Germinal center (tissue), 1 donor: Measurements from ENCODE around the gene SIRPA.
"Not testable (repeated sequence)": the region's sequence is repeated elsewhere in the genome, so short reads cannot be mapped to it uniquely, and the experiment has no call there.

Experiments used
- DNase-seq: peaks from one replicate; pipeline ENCODE4 v3.0.0; 2012; ENCODE audit warnings: mixed read lengths, low spot score

Gene SIRPA

GRCh38 chr20:1907586-1907985 lies 12.4 kb downstream of the SIRPA start:
- no peak for DNase-seq

- no peak for DNase-seq
Observed at GRCh38 chr20:1908191-1908590, 13.0 kb downstream of the SIRPA start.

GRCh38 chr20:1909097-1909496 lies 13.9 kb downstream of the SIRPA start:
- no peak for DNase-seq

DNA sequence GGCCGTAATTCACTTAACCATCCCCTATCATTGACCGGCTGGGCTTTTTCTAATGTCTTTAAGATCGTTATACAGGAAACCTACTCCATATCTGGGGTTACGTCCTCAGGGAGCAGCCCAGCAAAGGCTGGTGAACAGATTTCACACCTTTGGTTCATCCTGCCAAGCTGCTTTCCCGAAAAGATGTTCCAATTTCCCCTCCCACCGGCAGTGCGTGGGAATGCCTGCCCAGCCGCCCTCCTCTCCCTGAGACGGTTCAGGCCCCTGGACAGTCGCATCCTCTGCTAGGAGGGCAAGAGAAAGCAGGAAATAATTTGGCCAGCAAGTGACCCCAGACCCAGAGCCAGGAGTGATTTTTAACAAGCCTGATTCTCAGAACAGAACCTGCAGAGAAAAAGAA lies 16.3 kb downstream of the SIRPA start:
- no peak for DNase-seq

GRCh38 chr20:1912053-1912452 lies 16.8 kb downstream of the SIRPA start:
- DNase-seq, result no peak

GRCh38 chr20:1912646-1913045 lies 17.4 kb downstream of the SIRPA start:
- no peak for DNase-seq

- DNase-seq, result not testable (repeated sequence)
Observed at GRCh38 chr20:1915233-1915632, 20.0 kb downstream of the SIRPA start.

DNA sequence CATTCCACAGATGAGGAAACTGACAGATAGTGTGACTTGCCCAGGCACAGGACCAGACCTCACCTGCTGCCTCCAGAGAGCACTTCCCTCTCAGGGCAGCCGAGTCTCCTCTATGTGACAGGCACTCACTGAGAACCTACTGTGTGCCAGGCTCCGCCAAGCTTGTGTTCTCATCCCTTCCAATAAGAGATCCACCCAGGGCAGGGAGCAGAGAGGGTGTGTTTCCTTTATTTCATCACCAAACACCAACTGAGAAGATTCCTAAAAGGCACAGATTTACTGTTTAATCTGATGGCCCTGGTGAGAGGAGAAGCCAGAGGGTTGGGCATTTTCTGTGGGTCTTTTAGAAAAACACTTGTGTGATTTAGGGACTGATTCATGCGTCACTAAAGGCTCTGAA lies 20.5 kb downstream of the SIRPA start:
- no peak for DNase-seq

DNA sequence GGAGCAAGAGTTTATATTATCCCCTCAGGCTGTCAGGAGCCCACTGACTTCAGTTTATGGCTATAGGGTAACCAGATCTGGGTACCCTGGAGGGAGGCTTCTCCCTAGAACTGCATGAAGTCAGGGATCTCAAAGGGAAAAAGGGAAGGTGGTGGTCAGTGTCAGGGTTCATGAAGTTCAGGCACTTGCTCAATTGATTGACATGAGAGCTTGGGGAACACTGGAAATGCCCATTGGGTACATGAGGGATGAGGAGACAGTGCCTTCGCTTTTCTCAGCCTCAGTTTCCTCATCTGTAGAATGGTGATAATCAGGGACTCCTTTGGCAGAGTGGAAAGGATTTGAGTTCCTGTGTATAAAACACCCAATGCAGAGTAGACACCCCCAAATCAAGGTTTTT lies 22.6 kb downstream of the SIRPA start:
- no peak for DNase-seq

DNA sequence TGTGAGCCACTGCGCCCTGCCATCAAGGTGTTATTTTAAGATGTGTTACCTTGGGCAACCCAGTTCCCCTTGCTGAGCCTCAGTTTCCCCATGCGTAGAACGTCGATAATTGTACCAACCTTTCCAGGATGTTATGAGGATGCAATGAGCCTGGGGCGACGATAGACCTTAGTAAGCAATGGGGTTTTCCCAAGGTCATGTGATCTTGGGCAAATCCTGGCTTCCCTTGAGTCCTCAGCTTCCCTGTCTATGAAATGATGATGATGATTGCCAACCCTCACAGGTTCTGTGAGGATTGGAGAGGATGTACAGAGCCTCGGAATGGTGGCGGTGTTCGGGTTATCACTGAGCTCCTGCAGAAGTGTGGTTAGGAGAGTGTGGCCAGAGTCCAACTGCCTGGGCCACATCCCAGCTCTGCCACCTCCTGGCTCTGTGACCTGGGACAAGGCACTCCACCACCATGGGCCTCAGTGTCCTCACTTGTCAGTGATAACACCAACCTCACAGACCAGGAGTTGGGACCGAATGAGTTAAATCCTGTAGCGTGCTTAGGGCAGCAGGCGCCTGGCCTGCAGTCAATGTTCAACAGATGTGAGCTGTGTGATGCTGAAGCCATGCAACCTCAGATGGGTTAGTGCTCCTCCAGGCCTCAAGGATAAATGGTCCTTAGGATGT lies 23.4 kb downstream of the SIRPA start:
- no peak for DNase-seq

GRCh38 chr20:1920252-1920651 lies 25.0 kb downstream of the SIRPA start:
- no peak for DNase-seq

- no peak for DNase-seq
Observed at GRCh38 chr20:1920826-1921225, 25.6 kb downstream of the SIRPA start.

DNA sequence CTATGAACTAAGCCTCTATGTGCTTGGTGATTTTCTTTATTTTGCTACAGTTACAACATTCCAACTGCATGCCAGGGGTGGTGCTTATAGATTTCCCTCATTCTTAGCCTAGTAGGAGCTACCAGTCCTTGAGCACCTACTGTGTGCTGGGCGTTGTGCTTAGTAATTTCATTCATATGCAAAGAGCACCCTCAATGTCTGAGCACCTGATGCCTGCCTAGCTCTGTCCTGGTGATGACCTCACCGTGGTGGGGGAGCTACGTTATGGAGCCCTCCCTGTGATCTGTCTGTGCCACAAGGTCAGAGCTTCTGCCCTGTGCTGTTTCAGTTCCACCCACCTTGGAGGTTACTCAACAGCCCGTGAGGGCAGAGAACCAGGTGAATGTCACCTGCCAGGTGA lies 26.8 kb downstream of the SIRPA start:
- not testable (repeated sequence) for DNase-seq

GRCh38 chr20:1922786-1923185 lies 27.6 kb downstream of the SIRPA start:
- no peak for DNase-seq

DNA sequence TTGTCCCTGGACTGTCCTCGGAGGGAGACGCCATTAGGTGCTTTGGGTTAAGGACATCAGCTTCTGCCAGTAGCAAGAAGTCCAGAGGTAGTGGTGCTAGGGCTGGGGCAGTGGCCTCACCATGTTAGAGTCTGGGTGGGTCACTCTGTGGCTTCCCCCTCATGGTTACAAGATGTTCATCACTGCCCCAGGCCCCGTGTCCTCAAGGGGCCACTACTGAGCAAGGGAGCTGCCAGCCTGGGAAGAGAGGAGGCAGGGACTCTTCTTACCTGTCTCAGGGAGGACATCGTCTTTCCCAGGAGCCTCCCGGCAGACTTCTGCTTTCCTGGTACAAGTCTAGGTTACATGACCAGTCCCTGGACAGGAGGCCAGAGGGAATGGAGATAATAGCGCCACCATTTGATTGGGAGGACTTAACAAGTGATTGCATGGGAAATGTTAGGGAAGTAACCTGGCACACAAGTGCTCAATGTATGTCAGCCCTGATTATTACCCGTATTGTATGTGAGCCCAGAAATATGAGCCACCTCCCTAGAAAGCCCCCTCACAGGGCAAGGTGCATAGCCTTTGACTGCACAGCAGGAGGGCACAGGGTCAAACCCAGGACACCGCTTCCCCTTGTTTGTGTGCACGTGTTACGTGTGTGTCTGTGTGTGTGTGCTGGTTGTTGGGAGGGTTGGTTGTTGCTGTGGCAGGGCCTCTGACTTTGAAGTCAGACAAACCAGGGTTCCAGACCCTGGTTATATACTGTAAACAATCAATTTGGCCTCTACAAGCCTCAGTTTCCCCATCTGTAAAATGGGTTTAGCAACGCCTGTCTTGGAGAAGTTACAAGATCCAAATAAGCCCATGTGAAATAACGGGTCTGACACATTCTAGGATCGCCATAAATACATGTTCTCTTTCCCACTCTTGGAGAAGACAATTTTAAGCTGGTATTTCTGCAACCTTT lies 30.0 kb downstream of the SIRPA start:
- DNase-seq, result no peak

GRCh38 chr20:1926237-1926636 lies 31.0 kb downstream of the SIRPA start:
- no peak for DNase-seq

GRCh38 chr20:1927217-1927616 lies 32.0 kb downstream of the SIRPA start:
- no peak for DNase-seq

- no peak for DNase-seq
Observed at GRCh38 chr20:1928154-1928553, 32.9 kb downstream of the SIRPA start.

DNA sequence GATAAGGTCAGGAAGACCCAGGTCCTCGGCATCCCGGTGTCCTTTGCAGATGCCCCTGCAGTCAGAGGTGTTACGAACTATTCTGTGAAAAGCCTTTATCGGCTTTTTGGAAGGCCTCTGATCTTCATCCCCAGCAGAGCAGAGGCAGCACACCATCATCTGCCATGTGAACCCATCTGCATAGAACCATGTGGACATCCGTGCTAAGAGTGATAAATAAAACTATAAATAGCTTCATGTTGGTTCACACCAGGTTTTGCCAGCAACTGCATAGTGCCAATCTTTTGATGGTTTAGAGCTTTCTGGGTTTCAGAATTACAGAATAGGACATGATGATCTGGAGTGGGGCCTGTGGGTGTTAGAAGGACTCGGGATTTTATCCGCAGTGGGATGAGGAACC lies 33.6 kb downstream of the SIRPA start:
- no peak for DNase-seq

DNA sequence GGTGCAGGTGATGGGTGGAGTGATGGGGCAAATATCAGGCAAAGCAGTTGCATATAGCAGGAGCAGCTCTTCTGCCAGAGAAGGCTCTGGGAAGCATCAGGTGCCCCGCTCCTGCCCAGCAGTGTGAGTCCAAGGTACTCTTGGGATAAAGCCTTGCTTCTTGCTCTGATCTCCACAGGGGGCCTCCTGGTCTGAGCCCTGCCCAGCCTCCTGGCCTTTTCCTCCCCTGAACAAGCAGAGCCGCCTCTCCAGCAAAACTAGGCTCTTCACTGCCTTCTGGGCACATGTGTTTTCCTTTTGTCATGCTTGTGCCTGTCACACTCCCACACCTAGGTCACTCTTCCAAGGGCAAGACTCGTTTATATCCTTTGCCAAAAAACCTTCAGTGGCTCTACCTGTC lies 34.3 kb downstream of the SIRPA start:
- DNase-seq, result no peak

DNA sequence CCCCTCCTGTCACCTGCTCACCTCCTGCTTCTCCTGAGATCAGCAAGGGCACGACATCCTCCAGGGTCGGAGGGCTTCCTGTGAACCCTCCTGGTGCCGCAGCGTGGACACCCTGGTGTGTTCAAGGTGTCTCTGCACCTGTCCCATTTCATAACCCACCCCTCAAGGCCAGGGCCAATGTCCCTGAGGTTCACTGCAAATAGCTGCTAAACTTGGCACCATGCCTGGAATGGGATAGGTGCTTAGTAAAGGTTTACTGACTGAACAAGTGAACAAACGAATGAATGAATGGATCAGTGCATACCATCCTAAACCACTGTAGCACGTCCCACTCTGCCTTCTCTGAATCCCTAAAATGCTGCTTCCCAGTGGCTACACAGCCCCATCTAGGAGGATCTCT lies 35.0 kb downstream of the SIRPA start:
- no peak for DNase-seq

- DNase-seq, result no peak
Observed at GRCh38 chr20:1931830-1932229, 36.6 kb downstream of the SIRPA start.

DNA sequence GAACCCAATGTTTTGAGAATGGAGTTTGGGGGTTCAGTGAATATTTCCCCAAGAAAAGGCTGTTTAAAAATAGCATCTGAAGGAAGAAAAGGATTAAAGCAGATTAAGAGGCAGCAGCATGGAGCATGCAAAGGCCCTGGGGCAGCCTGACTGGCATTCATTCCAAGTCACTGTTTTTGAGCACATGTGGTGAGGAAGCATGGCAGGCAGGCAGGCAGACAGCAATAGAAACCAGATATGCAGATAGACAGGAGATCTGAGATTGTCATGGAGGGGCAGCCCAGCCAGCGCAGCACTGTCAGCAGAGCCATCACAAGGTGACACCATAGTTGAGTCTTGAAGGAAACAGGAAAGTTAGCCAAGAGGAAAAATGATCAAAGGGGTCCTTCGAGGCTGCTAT lies 37.8 kb downstream of the SIRPA start:
- DNase-seq, result no peak
